ENCODE data around the gene RPL41. TPM values are rescaled to one million over a fixed set of nuclear protein-coding genes. Genes with fewer than 3 reads are reported as not detected.
A peak's percentile ranks its signal among the peaks of the same experiment; 100 is the strongest.
"Not testable (repeated sequence)": the region's sequence is repeated elsewhere in the genome, so short reads cannot be mapped to it uniquely, and the experiment has no call there.

Gene RPL41
- total RNA-seq, 4 donors from 2014 or later: 2,553 to 3,094 (median 2,929) TPM

DNA sequence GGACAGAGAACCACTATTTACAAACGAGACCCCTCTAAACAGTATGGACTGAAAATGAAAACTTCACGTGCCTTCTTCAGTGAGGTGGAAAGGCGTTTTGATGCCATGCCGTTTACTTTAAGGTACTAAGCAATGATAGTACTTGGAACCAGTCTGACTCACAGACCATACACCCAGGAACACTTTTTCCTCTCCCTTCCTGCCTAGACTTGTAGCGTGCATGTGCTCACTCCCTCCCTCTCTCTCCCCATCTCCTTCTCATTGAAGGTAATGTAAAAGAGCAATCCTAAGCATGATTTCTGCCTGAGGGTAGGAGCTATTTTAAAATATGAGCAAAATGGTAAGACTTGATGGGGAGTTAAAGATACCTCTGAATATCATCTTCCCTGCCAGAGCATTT lies 5.9 kb upstream of the RPL41 start:
- DNase-seq (ENCODE audit: low spot score) (no peak), ATAC-seq (ENCODE audit: low FRiP score) (no peak)
- TF ChIP-seq, protein P1, sequence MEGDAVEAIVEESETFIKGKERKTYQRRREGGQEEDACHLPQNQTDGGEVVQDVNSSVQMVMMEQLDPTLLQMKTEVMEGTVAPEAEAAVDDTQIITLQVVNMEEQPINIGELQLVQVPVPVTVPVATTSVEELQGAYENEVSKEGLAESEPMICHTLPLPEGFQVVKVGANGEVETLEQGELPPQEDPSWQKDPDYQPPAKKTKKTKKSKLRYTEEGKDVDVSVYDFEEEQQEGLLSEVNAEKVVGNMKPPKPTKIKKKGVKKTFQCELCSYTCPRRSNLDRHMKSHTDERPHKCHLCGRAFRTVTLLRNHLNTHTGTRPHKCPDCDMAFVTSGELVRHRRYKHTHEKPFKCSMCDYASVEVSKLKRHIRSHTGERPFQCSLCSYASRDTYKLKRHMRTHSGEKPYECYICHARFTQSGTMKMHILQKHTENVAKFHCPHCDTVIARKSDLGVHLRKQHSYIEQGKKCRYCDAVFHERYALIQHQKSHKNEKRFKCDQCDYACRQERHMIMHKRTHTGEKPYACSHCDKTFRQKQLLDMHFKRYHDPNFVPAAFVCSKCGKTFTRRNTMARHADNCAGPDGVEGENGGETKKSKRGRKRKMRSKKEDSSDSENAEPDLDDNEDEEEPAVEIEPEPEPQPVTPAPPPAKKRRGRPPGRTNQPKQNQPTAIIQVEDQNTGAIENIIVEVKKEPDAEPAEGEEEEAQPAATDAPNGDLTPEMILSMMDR (IDR thresholded peaks at IDR 0.05): no peak

DNA sequence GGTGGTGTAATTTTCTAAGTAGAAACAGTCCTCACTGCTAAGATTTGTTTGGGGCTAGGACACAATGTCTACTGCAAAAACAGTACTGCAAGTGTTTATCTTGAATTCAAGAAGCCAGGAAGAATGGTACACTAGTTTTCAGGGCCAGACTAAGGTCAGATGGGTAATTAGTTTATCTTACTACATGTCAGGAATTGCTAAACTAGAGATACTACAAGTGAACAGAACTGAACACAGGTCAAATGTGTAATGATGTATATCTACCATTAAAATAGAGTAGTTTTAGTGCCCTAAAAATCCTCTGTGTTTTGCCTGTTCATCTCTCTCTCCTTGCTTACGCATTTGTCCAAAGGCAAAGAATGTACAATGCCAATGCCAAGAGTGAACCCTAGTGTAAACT lies 2.3 kb upstream of the RPL41 start:
- DNase-seq (ENCODE audit: low spot score) (no peak), ATAC-seq (ENCODE audit: low FRiP score) (no peak)
- TF ChIP-seq, protein P1 (IDR thresholded peaks at IDR 0.05): no peak

DNA sequence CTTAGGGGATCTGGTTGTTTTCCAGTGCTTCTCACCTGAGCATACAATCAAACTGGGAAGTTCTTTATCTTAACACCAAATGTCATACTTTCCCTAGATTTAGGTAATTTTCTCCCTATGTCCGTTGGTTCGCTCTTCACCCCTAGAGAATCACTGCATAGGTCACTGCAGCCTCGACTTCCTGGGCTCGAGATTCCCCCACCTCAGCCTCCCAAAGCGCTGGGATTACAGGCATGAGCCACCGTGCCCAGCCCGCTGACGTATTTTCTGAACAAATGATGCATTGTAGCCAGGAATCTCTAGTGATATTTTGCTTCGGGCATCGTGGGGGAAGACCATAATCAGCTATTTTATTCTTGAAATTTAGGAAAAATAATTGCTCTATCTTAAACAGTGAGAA lies 1.1 kb upstream of the RPL41 start:
- DNase-seq (ENCODE audit: low spot score) (no peak), ATAC-seq (ENCODE audit: low FRiP score) (no peak)
- TF ChIP-seq, protein P1 (IDR thresholded peaks at IDR 0.05): no peak

DNA sequence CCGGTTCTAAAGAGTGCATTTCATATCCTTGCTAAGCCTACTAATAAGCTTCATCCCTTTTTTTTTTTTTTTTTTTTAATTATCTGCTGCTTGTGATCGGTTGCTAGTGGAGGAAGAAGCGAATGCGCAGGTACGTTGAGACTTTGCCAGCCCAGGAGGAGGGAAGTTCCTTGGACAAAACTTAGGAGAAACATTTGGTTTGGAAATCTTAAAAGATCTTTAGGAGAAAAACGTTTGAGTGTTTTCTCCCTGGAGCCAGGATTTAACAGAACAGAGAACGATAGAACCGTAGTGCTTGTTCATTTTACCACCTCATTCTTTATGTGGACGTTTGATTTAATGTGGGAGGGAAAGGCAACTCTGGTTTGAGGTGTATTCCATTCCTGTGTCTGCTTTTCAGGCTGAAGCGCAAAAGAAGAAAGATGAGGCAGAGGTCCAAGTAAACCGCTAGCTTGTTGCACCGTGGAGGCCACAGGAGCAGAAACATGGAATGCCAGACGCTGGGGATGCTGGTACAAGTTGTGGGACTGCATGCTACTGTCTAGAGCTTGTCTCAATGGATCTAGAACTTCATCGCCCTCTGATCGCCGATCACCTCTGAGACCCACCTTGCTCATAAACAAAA lies 761 bp downstream of the RPL41 start:
- ATAC-seq (ENCODE audit: low FRiP score); DNase-seq (ENCODE audit: low spot score): not testable (repeated sequence)

DNA sequence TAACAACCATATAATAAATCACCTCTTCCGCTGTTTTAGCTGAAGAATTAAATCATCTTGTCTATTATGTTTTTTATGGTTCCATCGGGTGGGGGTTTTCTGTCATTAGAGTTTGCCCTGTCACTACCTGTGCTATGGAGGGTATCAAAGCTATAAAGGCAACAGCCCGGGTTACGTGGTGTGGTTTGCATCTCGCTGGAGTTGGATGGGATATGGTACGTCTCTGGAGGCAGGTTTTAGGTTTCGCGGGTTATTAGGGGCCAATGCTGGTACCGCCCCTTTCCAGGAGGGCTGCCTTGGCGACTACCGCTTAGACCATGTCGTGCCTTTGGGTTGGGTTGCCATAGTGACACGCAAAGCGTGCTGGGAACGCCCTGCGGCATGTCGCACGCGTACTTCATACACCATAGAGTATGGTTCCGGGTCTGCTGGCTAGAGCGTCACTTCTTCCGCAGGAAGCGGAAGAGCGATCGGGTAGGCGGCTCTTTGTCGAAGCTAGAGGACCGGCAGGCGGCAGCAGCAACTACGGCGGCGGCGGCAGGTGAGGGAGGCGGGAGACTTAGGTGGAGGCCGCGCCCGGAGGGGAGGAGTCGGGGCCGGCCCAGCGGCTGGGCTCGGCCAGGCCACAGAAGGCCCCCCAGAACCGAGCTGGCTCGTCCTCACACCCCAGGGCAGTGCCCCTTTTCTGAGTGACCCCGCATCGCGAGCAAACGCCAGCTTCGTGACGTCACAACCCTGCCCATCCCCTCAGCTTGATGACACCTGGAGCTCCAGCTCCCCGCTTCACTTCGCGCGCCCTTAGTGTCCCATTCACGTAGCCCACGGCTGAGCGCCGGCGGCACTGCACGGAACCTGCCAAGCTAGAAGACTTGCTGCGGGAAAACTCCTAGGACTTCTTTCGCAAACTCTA lies 1.6 kb downstream of the RPL41 start, which contains the start of gene ZC3H10:
Gene ZC3H10 (plus strand): TSS at position 489 of the 910 bp plus-strand sequence. CDS start 2,297 bp downstream, outside the sequence.
- peak; percentile 93 for DNase-seq (ENCODE audit: low spot score)
- TF ChIP-seq, protein P1 (IDR thresholded peaks at IDR 0.05): peak in 1 of 3 donors; percentile 5
- ATAC-seq (ENCODE audit: low FRiP score): peak; percentile 84

DNA sequence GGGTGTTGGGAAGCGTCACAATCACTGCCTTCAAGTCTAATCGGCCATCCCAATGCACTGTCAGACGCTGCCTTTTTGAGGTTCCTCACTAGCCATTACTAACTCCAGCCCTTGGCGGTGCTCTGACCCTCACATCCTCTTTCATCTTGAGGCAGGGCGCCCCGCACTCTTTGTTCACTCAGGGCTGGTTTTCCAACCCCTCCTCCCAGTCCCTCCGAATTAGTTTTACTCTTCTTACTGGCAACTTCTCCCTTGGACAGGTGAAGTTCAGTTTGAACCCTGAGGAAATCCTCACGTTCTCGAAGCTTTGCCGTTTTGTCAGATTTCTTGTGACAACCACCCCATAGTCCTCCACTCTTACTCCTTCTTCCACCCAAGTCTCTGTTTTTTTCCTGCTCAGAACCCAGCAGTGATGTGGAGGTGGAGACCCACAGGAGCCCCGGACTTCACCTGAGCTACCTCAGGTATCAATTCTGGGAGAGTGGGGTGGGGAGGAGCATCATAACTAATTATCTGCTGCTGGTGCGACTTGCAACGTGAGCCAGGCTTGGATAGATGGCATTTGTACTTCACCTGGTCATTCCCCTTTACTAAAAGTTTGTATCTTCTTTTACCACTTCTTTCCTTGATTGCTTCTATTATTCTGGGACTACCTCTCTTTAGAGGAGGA lies 2.4 kb downstream of the RPL41 start:
- DNase-seq (ENCODE audit: low spot score) (no peak), ATAC-seq (ENCODE audit: low FRiP score) (no peak)
- TF ChIP-seq, protein P1 (IDR thresholded peaks at IDR 0.05): no peak

DNA sequence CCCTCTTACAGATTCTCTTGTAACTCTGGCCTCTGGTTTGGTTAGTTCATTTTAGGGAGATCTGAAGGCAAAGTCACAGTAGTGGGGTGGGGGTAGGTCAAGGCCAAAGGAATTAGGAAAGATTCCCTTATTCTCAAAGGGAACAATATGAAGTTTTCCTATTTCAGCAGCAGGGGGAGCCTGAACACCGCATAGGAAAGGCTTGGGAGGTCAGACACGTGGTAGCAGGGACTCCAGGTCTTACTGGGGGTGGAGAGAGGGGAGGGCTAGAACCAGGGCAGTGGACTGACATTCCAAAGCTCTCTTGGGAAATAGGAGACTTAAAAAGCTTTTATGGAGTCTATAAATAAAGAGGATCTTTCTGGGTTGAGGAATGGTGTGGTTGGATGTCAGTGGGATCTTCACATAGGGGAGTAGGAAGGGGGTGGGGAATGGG lies 2.9 kb downstream of the RPL41 start:
- TF ChIP-seq, protein P1 (IDR thresholded peaks at IDR 0.05): peak in 1 of 3 donors; percentile 75
- DNase-seq (ENCODE audit: low spot score) (no peak), ATAC-seq (ENCODE audit: low FRiP score) (peak; percentile 62)
